ENCODE measurements around the gene RRN3. TPM values are rescaled to one million over a fixed set of nuclear protein-coding genes. Genes with fewer than 3 reads are reported as not detected.

Gene RRN3
- total RNA-seq, 1 donor from 2014 or later, result 27.6 TPM

GRCh38 chr16:15057681-15058417, 36.2 kb downstream of the RRN3 start:
- ATAC-seq, result no peak
- intact Hi-C loops (cut with DNase I), result no loop called here
- Histone ChIP-seq H3K9me3 (no peaks in the 10 kb centered on the region), H3K36me3 (peaks cover 46% of the 10 kb centered on the region), H3K27me3 (no peaks in the 10 kb centered on the region), H3K4me1 (peaks cover 20% of the 10 kb centered on the region), H3K4me3 (no peak overlapping the region), H3K27ac (no peak overlapping the region)
- TF ChIP-seq CTCF (IDR thresholded peaks at IDR 0.05), result no peak
- DNase-seq, result no peak

GRCh38 chr16:15055141-15056053, 38.7 kb downstream of the RRN3 start:
- H3K9me3 ChIP-seq, result no peaks in the 10 kb centered on the region
- peak overlapping the region; percentile 72 for H3K4me3 ChIP-seq
- peaks cover 22% of the 10 kb centered on the region for H3K4me1 ChIP-seq
- no peak for TF ChIP-seq CTCF (IDR thresholded peaks at IDR 0.05)
- H3K27me3 ChIP-seq, result no peaks in the 10 kb centered on the region
- DNase-seq (no peak), ATAC-seq (peak; percentile 34)
- H3K27ac ChIP-seq, result peak overlapping the region; percentile 84
- intact Hi-C loops (cut with DNase I), result no loop called here
- H3K36me3 ChIP-seq, result peaks cover 21% of the 10 kb centered on the region

- Histone ChIP-seq H3K4me1 (peaks cover 22% of the 10 kb centered on the region), H3K27ac (peak overlapping the region; percentile 84), H3K27me3 (no peaks in the 10 kb centered on the region), H3K36me3 (peaks cover 13% of the 10 kb centered on the region), H3K4me3 (peak overlapping the region; percentile 72), H3K9me3 (no peaks in the 10 kb centered on the region)
- DNase-seq (peak; percentile 29), ATAC-seq (no peak)
- intact Hi-C loops (cut with DNase I), result no loop called here
- TF ChIP-seq CTCF (IDR thresholded peaks at IDR 0.05), result no peak
Observed at GRCh38 chr16:15054357-15055140, 39.5 kb downstream of the RRN3 start.

GRCh38 chr16:15053904-15054303, 40.2 kb downstream of the RRN3 start:
- no peak for TF ChIP-seq CTCF (IDR thresholded peaks at IDR 0.05)
- no peaks in the 10 kb centered on the region for H3K9me3 ChIP-seq
- DNase-seq (peak; percentile 61), ATAC-seq (no peak)
- H3K4me3 ChIP-seq, result no peak overlapping the region
- intact Hi-C loops (cut with DNase I), result no loop called here
- no peak overlapping the region for H3K27ac ChIP-seq
- peaks cover 22% of the 10 kb centered on the region for H3K4me1 ChIP-seq
- H3K27me3 ChIP-seq, result no peaks in the 10 kb centered on the region
- peaks cover 6% of the 10 kb centered on the region for H3K36me3 ChIP-seq

- Histone ChIP-seq H3K27me3 (no peaks in the 10 kb centered on the region), H3K9me3 (no peaks in the 10 kb centered on the region), H3K36me3 (peaks cover under 1% of the 10 kb centered on the region), H3K4me1 (peaks cover 22% of the 10 kb centered on the region), H3K4me3 (no peak overlapping the region), H3K27ac (no peak overlapping the region)
- TF ChIP-seq CTCF (IDR thresholded peaks at IDR 0.05), result no peak
- peak; percentile 23 for ATAC-seq
- DNase-seq, result peak; percentile 53
- intact Hi-C loops (cut with DNase I), result no loop called here
Observed at GRCh38 chr16:15052747-15053476, 41.2 kb downstream of the RRN3 start.

All from upper lobe of right lung (tissue), 1 donor.